Right cardiac atrium (tissue), 5 donors: ENCODE measurements around the gene GAS6. TPM values are rescaled to one million over a fixed set of nuclear protein-coding genes. Genes with fewer than 3 reads are reported as not detected.

Source experiments
- ATAC-seq, 2 donors: fragments of 200-7000 bp; cut with Tn5 transposase; one replicate each; pipeline versions ENCODE4 v1.8.0 to v1.9.1; 2020; ENCODE audit warnings: moderate library complexity in 2 of 2, mild to moderate bottlenecking in 1 of 2
- DNase-seq, 3 donors: peaks; one replicate each; pipeline ENCODE4 v3.0.0-alpha.2; 2020
- H3K27ac ChIP-seq: one replicate; pipeline ENCODE4 v1.5.1; 2013; ENCODE audit warnings: mild to moderate bottlenecking, low read length, control low read depth, moderate library complexity
- H3K27me3 ChIP-seq: one replicate; pipeline ENCODE4 v1.6.1; 2013; ENCODE audit not compliant: control insufficient read depth, insufficient read depth
- H3K4me1 ChIP-seq: one replicate; pipeline ENCODE4 v1.6.1; 2013; ENCODE audit warnings: low read length; ENCODE audit not compliant: control insufficient read depth, insufficient read depth
- H3K4me3 ChIP-seq: one replicate; pipeline ENCODE4 v1.5.1; 2013; ENCODE audit warnings: low read length, control low read depth
- H3K9me3 ChIP-seq: one replicate; pipeline ENCODE4 v1.6.1; 2013; ENCODE audit warnings: low read length; ENCODE audit not compliant: control insufficient read depth
- WGBS: extraction: QIAGEN DNeasy Blood & Tissue Kit; methylation state at CpG from one replicate; pipeline ENCODE4 v1.1.7; 2013; 5-methylcytosine and 5-hydroxymethylcytosine counted together
- intact Hi-C, 4 donors: fragments of 100-400 bp; cut with DNase I; formaldehyde crosslinking; loops; one replicate each; pipeline versions ENCODE4 v1.11.0 to v1.14.0; 2022 to 2023
- polyA plus RNA-seq: library from polyadenylated mRNA; stranded (reverse); fragments of 200-250 nt; gene quantifications from one replicate; pipeline ENCODE4 v1.2.3, GENCODE V29; 2013
- total RNA-seq, 4 donors: library from RNA; stranded (reverse); fragmentation: NEBNext Ultra II Directional; extraction: Animal tissue kit (Norgen Biotek cat#: 25700); gene quantifications; one replicate each; pipeline ENCODE4 v1.2.1, GENCODE V29; 2021
- donor health status: healthy with polysubstance abuse.
- donor health status: DM: no; HTN: yes; CAD: no.
- donor health status: DM: no; HTN: no; CAD: no.
- donor health status: DM: no; HTN: yes; CAD: no; lungs with severe emphysema.
- donor health status: DM: yes; HTN: yes; CAD: no.

The GAS6 gene
- total and polyA plus RNA-seq, 5 donors, result 197 to 273 (median 205) TPM

GRCh38 chr13:113775451-113776145 is 88.3 kb downstream of the GAS6 start:
- intact Hi-C loops, result no loop called here
- no peak overlapping the region for H3K27ac ChIP-seq
- no peaks in the 10 kb centered on the region for H3K27me3 ChIP-seq
- DNase-seq (no peak), ATAC-seq (peak in 1 of 2 donors; percentile 35)
- H3K9me3 ChIP-seq, result no peaks in the 10 kb centered on the region
- 91% methylated on average over 28 of the region's 28 CpGs for WGBS
- peaks cover 4% of the 10 kb centered on the region for H3K4me1 ChIP-seq
- H3K4me3 ChIP-seq, result no peak overlapping the region

- DNase-seq (no peak), ATAC-seq (peak in 1 of 2 donors; percentile 31)
- Histone ChIP-seq H3K4me1 (peaks cover 4% of the 10 kb centered on the region), H3K4me3 (no peak overlapping the region), H3K9me3 (no peaks in the 10 kb centered on the region), H3K27ac (no peak overlapping the region), H3K27me3 (no peaks in the 10 kb centered on the region)
- 74% methylated on average over 9 of the region's 9 CpGs for WGBS
- intact Hi-C loops, result no loop called here
Observed at GRCh38 chr13:113774177-113775107, 89.4 kb downstream of the GAS6 start.

DNA sequence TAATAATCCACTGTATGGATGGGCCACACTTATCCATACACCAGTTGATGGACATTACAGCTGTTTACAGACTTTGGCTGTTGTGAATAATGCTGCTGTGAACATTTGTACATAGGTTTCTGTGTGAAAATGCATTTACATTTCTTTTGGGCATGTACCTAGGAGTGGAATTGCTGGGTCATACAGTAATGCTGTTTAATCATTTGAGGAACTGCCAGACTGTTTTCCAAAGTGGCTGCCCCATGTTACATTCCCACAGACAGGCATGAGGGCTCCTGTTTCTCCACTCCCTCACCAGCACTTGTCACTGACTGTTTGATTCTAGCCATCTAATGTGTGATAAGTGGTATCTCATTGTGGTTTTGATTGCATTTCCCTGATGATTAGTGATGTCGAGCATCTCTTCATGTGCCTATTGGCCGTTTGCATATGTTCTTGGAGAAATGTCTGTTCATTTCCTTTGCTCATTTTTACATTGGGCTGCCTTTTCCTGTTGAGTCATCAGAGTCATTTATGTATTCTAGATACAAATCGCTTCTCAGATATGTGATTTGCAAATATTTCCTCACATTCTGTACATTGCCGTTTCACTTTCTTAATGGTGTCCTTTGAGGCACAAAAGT is 92.1 kb downstream of the GAS6 start:
- Histone ChIP-seq H3K9me3 (no peaks in the 10 kb centered on the region), H3K27me3 (no peaks in the 10 kb centered on the region), H3K4me3 (no peak overlapping the region), H3K4me1 (peaks cover 4% of the 10 kb centered on the region), H3K27ac (no peak overlapping the region)
- intact Hi-C loops, result no loop called here
- ATAC-seq (no peak), DNase-seq (no peak)
- 49% methylated on average over 4 of the region's 4 CpGs for WGBS

GRCh38 chr13:113770937-113771336 is 92.9 kb downstream of the GAS6 start:
- WGBS, result 91% methylated on average over 5 of the region's 5 CpGs
- DNase-seq (no peak), ATAC-seq (no peak)
- Histone ChIP-seq H3K4me3 (no peak overlapping the region), H3K27ac (no peak overlapping the region), H3K27me3 (no peaks in the 10 kb centered on the region), H3K9me3 (no peaks in the 10 kb centered on the region), H3K4me1 (peaks cover 4% of the 10 kb centered on the region)
- intact Hi-C loops, result no loop called here

Other genes with a start within 250 kb of the GAS6 start
- gene ATP4B, start 205.9 kb downstream of the GAS6 start, total RNA-seq, result not detected
- gene ATP4B, start 205.9 kb downstream of the GAS6 start, polyA plus RNA-seq, result not detected
- under 1 TPM in 2 of 4 donors, not detected in 2; 0.24 to 0.66 TPM for gene GRK1, start 196.9 kb downstream of the GAS6 start, total RNA-seq
- gene GRK1, start 196.9 kb downstream of the GAS6 start, polyA plus RNA-seq, result 0.43 TPM
- gene TMEM255B, start 104.8 kb downstream of the GAS6 start, total RNA-seq, result 1 to 10 TPM; 6.2 to 9.9 (median 8.8) TPM
- gene TMEM255B, start 104.8 kb downstream of the GAS6 start, polyA plus RNA-seq, result 7.8 TPM
- gene C13orf46, start 110.0 kb upstream of the GAS6 start, total RNA-seq, result under 1 TPM; 0.21 to 0.76 (median 0.38) TPM
- 0.20 TPM for gene C13orf46, start 110.0 kb upstream of the GAS6 start, polyA plus RNA-seq